GM21528 (cell line): ENCODE results near the gene ZNF649.

Experiments
- ATAC-seq: cut with Tn5 transposase; IDR thresholded peaks from one replicate; pipeline ENCODE4 v1.9.1; 2021; ENCODE audit warnings: mild to moderate bottlenecking, moderate library complexity; ENCODE audit not compliant: unreplicated experiment, low FRiP score

Gene ZNF649

GRCh38 chr19:51889934-51890333, 14.9 kb downstream of the ZNF649 start:
- no peak for ATAC-seq

DNA sequence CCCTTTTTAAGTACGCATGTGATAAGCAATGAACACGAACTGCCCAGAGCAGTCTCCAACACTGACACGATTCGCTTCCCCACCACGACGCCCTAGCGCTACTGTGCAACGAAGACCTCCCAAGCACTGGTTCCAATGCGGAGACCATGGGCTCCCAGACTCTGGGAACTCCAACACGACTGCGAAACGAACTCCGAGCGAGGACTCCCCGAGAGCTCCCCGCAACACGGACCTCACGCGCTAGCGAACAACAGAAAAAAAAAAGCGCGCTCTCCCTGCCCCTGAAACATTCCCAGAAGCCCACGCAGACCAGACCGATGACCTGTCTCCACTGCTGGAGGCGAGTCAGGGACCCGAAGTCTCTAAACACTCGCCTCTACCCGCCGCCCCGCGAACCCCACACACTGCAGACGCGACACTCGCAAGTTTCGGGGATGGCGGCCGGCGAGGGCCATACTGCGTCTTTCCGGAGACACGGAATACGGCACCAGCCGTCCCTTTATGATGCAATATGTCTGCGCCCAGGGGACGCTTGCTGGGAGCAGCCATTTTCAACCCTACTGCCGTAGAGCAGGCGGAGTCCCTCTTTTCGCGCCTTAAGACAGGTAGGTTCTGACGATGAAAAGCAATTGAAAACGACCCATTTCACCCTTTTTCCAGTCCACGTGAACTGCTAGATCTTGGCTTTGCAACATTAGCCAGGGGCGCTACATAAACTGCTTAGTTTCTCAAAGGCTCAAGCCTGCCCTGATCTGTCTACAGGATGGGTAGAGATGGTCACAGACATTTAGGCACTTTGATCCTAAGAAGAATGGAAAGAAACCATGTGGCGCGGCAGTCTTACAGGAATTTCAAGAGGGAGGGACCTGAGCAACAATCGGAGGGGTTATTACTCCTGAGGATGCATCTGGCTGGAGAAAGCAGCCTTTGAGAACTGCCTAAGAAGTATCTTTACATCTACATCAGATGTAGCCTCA, 17.0 kb downstream of the ZNF649 start, which contains the start of gene ZNF577:
Gene ZNF577, minus strand, starts transcription at position 430 of the 977 bp plus-strand sequence. CDS start 7,569 bp downstream, outside the sequence.
- ATAC-seq, result no peak

DNA sequence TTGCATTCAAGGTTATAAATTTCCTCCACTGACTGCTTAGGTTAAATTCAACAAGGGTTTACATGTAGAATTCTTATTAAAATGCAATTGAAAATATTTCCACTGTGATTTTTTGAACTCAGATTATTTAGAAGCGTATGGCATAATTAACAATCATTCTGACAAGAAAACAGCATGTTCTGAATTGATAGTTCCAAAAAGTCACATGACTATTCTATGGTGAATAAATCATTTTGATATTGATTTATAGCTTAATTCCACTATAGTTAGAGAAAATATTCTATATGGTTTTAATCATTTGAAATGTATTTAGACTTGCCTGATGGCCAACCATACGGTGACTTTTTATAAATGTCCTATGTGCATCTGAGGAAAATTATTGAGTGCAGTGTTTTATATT, 20.1 kb downstream of the ZNF649 start:
- ATAC-seq, result no peak

GRCh38 chr19:51882518-51882917, 22.3 kb downstream of the ZNF649 start:
- no peak for ATAC-seq

GRCh38 chr19:51873097-51873496, 31.7 kb downstream of the ZNF649 start:
- no peak for ATAC-seq

GRCh38 chr19:51861870-51862622, 42.8 kb downstream of the ZNF649 start:
- ATAC-seq, result no peak
